Anterior cingulate cortex (tissue), 58 donors: ENCODE data around the gene LAMA2.

ENCODE experiments used
- DNase-seq, 58 donors: peaks; one replicate each; lab custom pipeline; 2025; lab: John Stamatoyannopoulos, UW

Gene LAMA2

GRCh38 chr6:129497481-129498441, 614.8 kb downstream of the LAMA2 start:
- DNase-seq, result no peak

GRCh38 chr6:129498541-129498940, 615.6 kb downstream of the LAMA2 start:
- DNase-seq, result no peak

GRCh38 chr6:129498950-129499842, 616.3 kb downstream of the LAMA2 start:
- peak in 3 of 58 donors; percentile 24 to 62 (median 33) for DNase-seq

GRCh38 chr6:129499843-129500219, 616.9 kb downstream of the LAMA2 start:
- no peak for DNase-seq

- DNase-seq, result peak in 8 of 58 donors; percentile 18 to 53 (median 30)
These were observed 618.2 kb downstream of the LAMA2 start for GRCh38 chr6:129500958-129501739.

GRCh38 chr6:129501740-129502660, 619.1 kb downstream of the LAMA2 start:
- no peak for DNase-seq

GRCh38 chr6:129504456-129504855, 621.5 kb downstream of the LAMA2 start:
- no peak for DNase-seq

- no peak for DNase-seq
These were observed 624.3 kb downstream of the LAMA2 start for GRCh38 chr6:129507059-129507807.

GRCh38 chr6:129507846-129508245, 624.9 kb downstream of the LAMA2 start:
- no peak for DNase-seq

- no peak for DNase-seq
These were observed 625.7 kb downstream of the LAMA2 start for GRCh38 chr6:129508477-129509145.

- no peak for DNase-seq
These were observed 628.0 kb downstream of the LAMA2 start for GRCh38 chr6:129510950-129511349.

- DNase-seq, result no peak
These were observed 630.5 kb downstream of the LAMA2 start for GRCh38 chr6:129513471-129513870.

- DNase-seq, result no peak
These were observed 632.1 kb downstream of the LAMA2 start for GRCh38 chr6:129515004-129515403.

GRCh38 chr6:129516005-129516404, 633.1 kb downstream of the LAMA2 start:
- no peak for DNase-seq

GRCh38 chr6:129516787-129517186, 633.8 kb downstream of the LAMA2 start:
- no peak for DNase-seq

GRCh38 chr6:129517288-129517687, 634.4 kb downstream of the LAMA2 start:
- DNase-seq, result no peak

- no peak for DNase-seq
These were observed 636.8 kb downstream of the LAMA2 start for GRCh38 chr6:129519750-129520149.

GRCh38 chr6:129521946-129522345, 639.0 kb downstream of the LAMA2 start:
- no peak for DNase-seq
